GM12878 (cell line): ENCODE data around the gene C1QB.
"Not testable (repeated sequence)": the region's sequence is repeated elsewhere in the genome, so short reads cannot be mapped to it uniquely, and the experiment has no call there.

ENCODE experiments used
- CEBPB ChIP-seq, 2 experiments: fragments of 150-350 bp in 1 of 2; IDR thresholded peaks; 2 replicates each; pipeline ENCODE4 v1.6.1; 2012 to 2014; ENCODE audit warnings: low read depth in 2 of 2, low read length in 2 of 2, borderline replicate concordance in 1 of 2, inconsistent platforms in 1 of 2
- CREM ChIP-seq: IDR thresholded peaks from 2 replicates; pipeline ENCODE4 v1.6.1; 2014; ENCODE audit warnings: antibody characterized with exemption, low read depth
- CTCF ChIP-seq, 3 experiments: IDR thresholded peaks in 2 of 3; conservative IDR thresholded peaks in 1 of 3; 2 replicates each; pipeline ENCODE4 v1.5.1; 2011; ENCODE audit warnings: low read depth in 3 of 3, low read length in 3 of 3, mild to moderate bottlenecking in 3 of 3, control low read depth in 2 of 3, moderate library complexity in 2 of 3, inconsistent platforms in 1 of 3, mixed read lengths in 1 of 3; ENCODE audit not compliant: control insufficient read depth in 2 of 3, insufficient read depth in 1 of 3; ENCODE audit errors: extremely low read depth in 1 of 3
- EP300 ChIP-seq, 2 experiments: fragments of 150-350 bp in 1 of 2; IDR thresholded peaks; 2 replicates each; pipeline ENCODE4 v1.6.1; 2011 to 2012; ENCODE audit warnings: low read depth in 2 of 2, low read length in 2 of 2, borderline replicate concordance in 1 of 2, improper control_type of control experiment in 1 of 2, inconsistent platforms in 1 of 2; ENCODE audit not compliant: control insufficient read depth in 1 of 2
- FOXM1 ChIP-seq: IDR thresholded peaks from 2 replicates; pipeline ENCODE4 v1.6.1; 2012; ENCODE audit warnings: low read depth, mild to moderate bottlenecking, inconsistent platforms, low read length, moderate library complexity
- PAX5 ChIP-seq: IDR thresholded peaks from 2 replicates; pipeline ENCODE4 v1.6.1; 2011; ENCODE audit warnings: low read depth, low read length, borderline replicate concordance
- RCOR1 ChIP-seq: conservative IDR thresholded peaks from 2 replicates; pipeline ENCODE4 v1.6.1; 2012; ENCODE audit warnings: low read depth, low read length, improper control_type of control experiment
- SMC3 ChIP-seq: IDR thresholded peaks from 2 replicates; pipeline ENCODE4 v1.6.1; 2011; ENCODE audit warnings: low read length, improper control_type of control experiment, borderline replicate concordance
- TAF1 ChIP-seq: IDR thresholded peaks from 2 replicates; pipeline ENCODE4 v1.6.1; 2011; ENCODE audit warnings: mild to moderate bottlenecking, low read depth, low read length, borderline replicate concordance
- USF2 ChIP-seq: IDR thresholded peaks from 2 replicates; pipeline ENCODE4 v1.6.1; 2011; ENCODE audit warnings: low read depth, low read length, improper control_type of control experiment, borderline replicate concordance
- ZNF274 ChIP-seq: IDR thresholded peaks from one replicate; pipeline ENCODE4 v1.8.0; 2011; ENCODE audit not compliant: insufficient read length, insufficient read depth
- TF ChIP-seq, protein P1 (sequence below): fragments of 450-650 bp; IDR thresholded peaks from 2 replicates; pipeline ENCODE4 v1.6.1; 2018; ENCODE audit warnings: borderline replicate concordance, mild to moderate bottlenecking; ENCODE audit not compliant: partially characterized antibody
- TF ChIP-seq, protein P2 (sequence below): IDR thresholded peaks from 2 replicates; pipeline ENCODE4 v1.6.1; 2012; ENCODE audit warnings: low read depth, low read length, improper control_type of control experiment
- TF ChIP-seq, protein P3 (sequence below): fragments of 150-350 bp; IDR thresholded peaks from 2 replicates; pipeline ENCODE4 v1.6.1; 2016; ENCODE audit warnings: low read depth, low read length

DNA sequence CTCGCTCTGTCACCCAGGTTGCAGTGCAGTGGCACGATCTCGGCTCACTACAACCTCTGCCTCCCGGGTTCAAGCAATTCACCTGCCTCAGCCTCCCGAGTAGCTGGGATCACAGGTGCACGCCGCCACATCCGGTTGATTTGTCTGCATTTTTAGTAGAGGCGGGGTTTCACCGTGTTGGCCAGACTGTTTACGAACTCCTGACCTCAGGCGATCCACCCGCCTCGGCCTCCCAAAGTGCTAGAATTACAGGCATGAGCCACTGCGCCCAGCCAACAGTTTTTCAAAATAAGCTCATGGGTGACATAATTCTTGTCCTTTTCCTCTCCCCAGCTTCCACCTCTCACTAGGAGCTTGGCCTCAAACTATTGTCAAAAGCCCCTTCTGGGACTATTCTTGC is 23.1 kb downstream of the C1QB start:
- TF ChIP-seq, protein P1, sequence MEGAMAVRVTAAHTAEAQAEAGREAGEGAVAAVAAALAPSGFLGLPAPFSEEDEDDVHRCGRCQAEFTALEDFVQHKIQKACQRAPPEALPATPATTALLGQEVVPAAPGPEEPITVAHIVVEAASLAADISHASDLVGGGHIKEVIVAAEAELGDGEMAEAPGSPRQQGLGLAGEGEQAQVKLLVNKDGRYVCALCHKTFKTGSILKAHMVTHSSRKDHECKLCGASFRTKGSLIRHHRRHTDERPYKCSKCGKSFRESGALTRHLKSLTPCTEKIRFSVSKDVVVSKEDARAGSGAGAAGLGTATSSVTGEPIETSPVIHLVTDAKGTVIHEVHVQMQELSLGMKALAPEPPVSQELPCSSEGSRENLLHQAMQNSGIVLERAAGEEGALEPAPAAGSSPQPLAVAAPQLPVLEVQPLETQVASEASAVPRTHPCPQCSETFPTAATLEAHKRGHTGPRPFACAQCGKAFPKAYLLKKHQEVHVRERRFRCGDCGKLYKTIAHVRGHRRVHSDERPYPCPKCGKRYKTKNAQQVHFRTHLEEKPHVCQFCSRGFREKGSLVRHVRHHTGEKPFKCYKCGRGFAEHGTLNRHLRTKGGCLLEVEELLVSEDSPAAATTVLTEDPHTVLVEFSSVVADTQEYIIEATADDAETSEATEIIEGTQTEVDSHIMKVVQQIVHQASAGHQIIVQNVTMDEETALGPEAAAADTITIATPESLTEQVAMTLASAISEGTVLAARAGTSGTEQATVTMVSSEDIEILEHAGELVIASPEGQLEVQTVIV: not testable (repeated sequence)
- TF ChIP-seq CTCF (IDR thresholded peaks at IDR 0.05 in 2 of 3, conservative IDR thresholded peaks at IDR 0.05 in 1 of 3; ENCODE audit: control insufficient read depth in 2 of 3, extremely low read depth in 1 of 3, insufficient read depth in 1 of 3, low read depth in 3 of 3, low read length in 3 of 3); SMC3; PAX5; RCOR1; USF2; CREM; TAF1; CEBPB (IDR thresholded peaks at IDR 0.05; ENCODE audit: borderline replicate concordance in 1 of 2, low read depth in 2 of 2, low read length in 2 of 2); FOXM1; ZNF274; EP300 (IDR thresholded peaks at IDR 0.05; ENCODE audit: borderline replicate concordance in 1 of 2, control insufficient read depth in 1 of 2, low read depth in 2 of 2, low read length in 2 of 2): not testable (repeated sequence)
- TF ChIP-seq, protein P2, sequence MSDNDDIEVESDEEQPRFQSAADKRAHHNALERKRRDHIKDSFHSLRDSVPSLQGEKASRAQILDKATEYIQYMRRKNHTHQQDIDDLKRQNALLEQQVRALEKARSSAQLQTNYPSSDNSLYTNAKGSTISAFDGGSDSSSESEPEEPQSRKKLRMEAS: not testable (repeated sequence)
- TF ChIP-seq, protein P3, sequence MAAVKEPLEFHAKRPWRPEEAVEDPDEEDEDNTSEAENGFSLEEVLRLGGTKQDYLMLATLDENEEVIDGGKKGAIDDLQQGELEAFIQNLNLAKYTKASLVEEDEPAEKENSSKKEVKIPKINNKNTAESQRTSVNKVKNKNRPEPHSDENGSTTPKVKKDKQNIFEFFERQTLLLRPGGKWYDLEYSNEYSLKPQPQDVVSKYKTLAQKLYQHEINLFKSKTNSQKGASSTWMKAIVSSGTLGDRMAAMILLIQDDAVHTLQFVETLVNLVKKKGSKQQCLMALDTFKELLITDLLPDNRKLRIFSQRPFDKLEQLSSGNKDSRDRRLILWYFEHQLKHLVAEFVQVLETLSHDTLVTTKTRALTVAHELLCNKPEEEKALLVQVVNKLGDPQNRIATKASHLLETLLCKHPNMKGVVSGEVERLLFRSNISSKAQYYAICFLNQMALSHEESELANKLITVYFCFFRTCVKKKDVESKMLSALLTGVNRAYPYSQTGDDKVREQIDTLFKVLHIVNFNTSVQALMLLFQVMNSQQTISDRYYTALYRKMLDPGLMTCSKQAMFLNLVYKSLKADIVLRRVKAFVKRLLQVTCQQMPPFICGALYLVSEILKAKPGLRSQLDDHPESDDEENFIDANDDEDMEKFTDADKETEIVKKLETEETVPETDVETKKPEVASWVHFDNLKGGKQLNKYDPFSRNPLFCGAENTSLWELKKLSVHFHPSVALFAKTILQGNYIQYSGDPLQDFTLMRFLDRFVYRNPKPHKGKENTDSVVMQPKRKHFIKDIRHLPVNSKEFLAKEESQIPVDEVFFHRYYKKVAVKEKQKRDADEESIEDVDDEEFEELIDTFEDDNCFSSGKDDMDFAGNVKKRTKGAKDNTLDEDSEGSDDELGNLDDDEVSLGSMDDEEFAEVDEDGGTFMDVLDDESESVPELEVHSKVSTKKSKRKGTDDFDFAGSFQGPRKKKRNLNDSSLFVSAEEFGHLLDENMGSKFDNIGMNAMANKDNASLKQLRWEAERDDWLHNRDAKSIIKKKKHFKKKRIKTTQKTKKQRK: not testable (repeated sequence)
